ENCODE measurements around the gene VPS13A. TPM values are rescaled to one million over a fixed set of nuclear protein-coding genes. Genes with fewer than 3 reads are reported as not detected.

The VPS13A gene
- total RNA-seq, 4 donors from 2014 or later, result 30.1 to 125 (median 46.2) TPM

DNA sequence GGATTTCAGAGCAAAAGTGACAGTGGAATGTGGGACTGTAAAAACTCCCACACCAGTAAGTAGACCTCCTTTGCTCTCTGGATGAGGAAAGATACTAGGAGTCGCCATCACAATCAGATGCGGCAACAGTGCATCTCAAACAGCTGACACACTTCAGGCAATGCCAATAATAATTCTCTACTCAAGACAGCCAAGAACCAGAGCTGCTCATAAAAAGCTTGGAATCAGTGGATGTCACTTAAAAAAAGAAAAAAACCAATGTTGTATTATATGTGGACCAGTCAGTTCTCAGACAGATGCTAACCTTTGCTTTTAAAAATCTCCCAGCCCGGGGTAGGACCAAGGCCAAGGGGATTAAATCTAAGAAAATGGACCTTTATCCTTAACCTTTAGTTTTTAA, 285.8 kb downstream of the VPS13A start:
- 72% methylated on average over 3 of the region's 3 CpGs for WGBS
- TF ChIP-seq CTCF (IDR thresholded peaks at IDR 0.05) (no peak), POLR2AphosphoS5 (IDR thresholded peaks at IDR 0.05) (no peak), EP300 (IDR thresholded peaks at IDR 0.05) (no peak), POLR2A (IDR thresholded peaks at IDR 0.05) (no peak)
- H3K4me1 ChIP-seq, result peaks cover 3% of the 10 kb centered on the region
- H3K36me3 ChIP-seq, result no peaks in the 10 kb centered on the region
- no peaks in the 10 kb centered on the region for H3K9me3 ChIP-seq
- H3K27me3 ChIP-seq, result no peaks in the 10 kb centered on the region
- no peak overlapping the region for H3K27ac ChIP-seq
- no peak overlapping the region for H3K4me3 ChIP-seq
- DNase-seq (ENCODE audit: low spot score in 2 of 2), result no peak

- Histone ChIP-seq H3K4me1 (no peaks in the 10 kb centered on the region), H3K27me3 (no peaks in the 10 kb centered on the region), H3K9me3 (no peaks in the 10 kb centered on the region), H3K27ac (no peak overlapping the region), H3K4me3 (no peak overlapping the region), H3K36me3 (no peaks in the 10 kb centered on the region)
- TF ChIP-seq POLR2AphosphoS5 (IDR thresholded peaks at IDR 0.05) (no peak), EP300 (IDR thresholded peaks at IDR 0.05) (no peak), CTCF (IDR thresholded peaks at IDR 0.05) (no peak), POLR2A (IDR thresholded peaks at IDR 0.05) (no peak)
- no peak for DNase-seq (ENCODE audit: low spot score in 2 of 2)
- WGBS, result 73% methylated on average over 3 of the region's 3 CpGs
Measured at GRCh38 chr9:77464661-77465060, 287.3 kb downstream of the VPS13A start.

- DNase-seq (ENCODE audit: low spot score in 2 of 2), result no peak
- no peaks in the 10 kb centered on the region for H3K36me3 ChIP-seq
- no peak overlapping the region for H3K27ac ChIP-seq
- no peaks in the 10 kb centered on the region for H3K27me3 ChIP-seq
- no peak overlapping the region for H3K4me3 ChIP-seq
- 43% methylated on average over 5 of the region's 5 CpGs for WGBS
- TF ChIP-seq POLR2AphosphoS5 (IDR thresholded peaks at IDR 0.05) (no peak), CTCF (IDR thresholded peaks at IDR 0.05) (no peak), EP300 (IDR thresholded peaks at IDR 0.05) (no peak), POLR2A (IDR thresholded peaks at IDR 0.05) (no peak)
- no peaks in the 10 kb centered on the region for H3K4me1 ChIP-seq
- no peaks in the 10 kb centered on the region for H3K9me3 ChIP-seq
Measured at GRCh38 chr9:77469515-77470231, 292.3 kb downstream of the VPS13A start.

Other genes starting within 250 kb of the VPS13A start
- gene FOXB2, start 157.9 kb upstream of the VPS13A start, total RNA-seq, result not detected